ENCODE data around the gene NUTF2.
"Not testable (repeated sequence)": the region's sequence is repeated elsewhere in the genome, so short reads cannot be mapped to it uniquely, and the experiment has no call there.

NUTF2 gene

DNA sequence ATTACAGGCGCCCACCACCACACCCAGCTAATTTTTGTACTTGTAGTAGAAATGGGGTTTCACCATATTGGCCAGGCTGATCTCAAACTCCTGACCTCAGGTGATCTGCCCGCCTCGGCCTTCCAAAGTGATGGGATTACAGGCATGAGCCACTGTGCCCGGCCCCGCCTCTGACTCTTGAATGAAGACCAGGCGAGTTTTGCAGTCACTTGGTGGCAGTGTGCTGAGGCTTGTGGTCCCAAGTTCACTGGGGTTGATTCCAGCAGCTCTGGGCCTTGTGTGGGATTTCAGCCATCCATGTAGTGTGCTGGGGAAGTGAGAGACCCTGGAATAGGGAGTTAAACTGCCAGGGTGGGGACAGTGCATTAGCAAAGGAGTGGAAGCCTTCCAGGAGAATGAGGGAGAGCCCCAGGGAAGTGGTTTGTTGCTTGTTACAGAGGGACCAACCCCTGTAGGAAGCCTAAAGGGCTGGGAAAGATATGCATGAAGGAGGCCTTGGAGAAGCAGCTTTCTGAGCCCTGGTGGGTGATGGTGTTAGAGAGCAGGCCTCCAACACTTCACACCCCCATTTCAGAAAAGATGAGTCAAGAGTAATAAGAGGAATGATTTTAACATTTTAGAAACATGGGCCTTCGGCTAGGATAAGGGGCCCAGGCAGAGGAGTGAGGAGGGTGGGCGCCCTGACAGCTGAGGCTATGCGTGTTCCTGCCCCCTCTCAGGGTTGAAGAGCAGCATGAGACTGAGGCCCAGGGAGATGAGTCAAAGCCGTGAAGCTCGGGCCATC lies 60.9 kb downstream of the NUTF2 start:
- Histone ChIP-seq H3K9ac (ENCODE audit: insufficient read length) (no peak overlapping the region), H3K36me3 (ENCODE audit: insufficient read depth, low read length) (no peaks in the 10 kb centered on the region), H3K4me3 (no peak overlapping the region), H3K27ac (no peak overlapping the region), H3K9me3 (ENCODE audit: low read depth, low read length) (no peaks in the 10 kb centered on the region)
- DNase-seq (ENCODE audit: low read depth, low spot score), result no peak
- no peak for TF ChIP-seq EZH2 (IDR thresholded peaks at IDR 0.05)
- no peak for TF ChIP-seq FOXP2 (optimal IDR thresholded peaks at IDR 0.05; ENCODE audit: control extremely low read depth, extremely low read length, insufficient read depth)
- TF ChIP-seq POLR2AphosphoS5 (IDR thresholded peaks at IDR 0.05; ENCODE audit: borderline replicate concordance, low read depth, low read length), result no peak

DNA sequence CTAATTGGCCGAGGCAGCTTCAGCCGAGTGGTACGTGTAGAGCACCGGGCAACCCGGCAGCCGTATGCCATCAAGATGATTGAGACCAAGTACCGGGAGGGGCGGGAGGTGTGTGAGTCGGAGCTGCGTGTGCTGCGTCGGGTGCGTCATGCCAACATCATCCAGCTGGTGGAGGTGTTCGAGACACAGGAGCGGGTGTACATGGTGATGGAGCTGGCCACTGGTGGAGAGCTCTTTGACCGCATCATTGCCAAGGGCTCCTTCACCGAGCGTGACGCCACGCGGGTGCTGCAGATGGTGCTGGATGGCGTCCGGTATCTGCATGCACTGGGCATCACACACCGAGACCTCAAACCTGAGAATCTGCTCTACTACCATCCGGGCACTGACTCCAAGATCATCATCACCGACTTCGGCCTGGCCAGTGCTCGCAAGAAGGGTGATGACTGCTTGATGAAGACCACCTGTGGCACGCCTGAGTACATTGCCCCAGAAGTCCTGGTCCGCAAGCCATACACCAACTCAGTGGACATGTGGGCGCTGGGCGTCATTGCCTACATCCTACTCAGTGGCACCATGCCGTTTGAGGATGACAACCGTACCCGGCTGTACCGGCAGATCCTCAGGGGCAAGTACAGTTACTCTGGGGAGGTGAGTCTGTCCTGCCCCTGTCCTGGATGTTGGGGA lies 62.5 kb downstream of the NUTF2 start:
- H3K27ac ChIP-seq, result no peak overlapping the region
- no peak for TF ChIP-seq FOXP2 (optimal IDR thresholded peaks at IDR 0.05; ENCODE audit: control extremely low read depth, extremely low read length, insufficient read depth)
- no peak for TF ChIP-seq POLR2AphosphoS5 (IDR thresholded peaks at IDR 0.05; ENCODE audit: borderline replicate concordance, low read depth, low read length)
- no peak for TF ChIP-seq EZH2 (IDR thresholded peaks at IDR 0.05)
- no peak for DNase-seq (ENCODE audit: low read depth, low spot score)

DNA sequence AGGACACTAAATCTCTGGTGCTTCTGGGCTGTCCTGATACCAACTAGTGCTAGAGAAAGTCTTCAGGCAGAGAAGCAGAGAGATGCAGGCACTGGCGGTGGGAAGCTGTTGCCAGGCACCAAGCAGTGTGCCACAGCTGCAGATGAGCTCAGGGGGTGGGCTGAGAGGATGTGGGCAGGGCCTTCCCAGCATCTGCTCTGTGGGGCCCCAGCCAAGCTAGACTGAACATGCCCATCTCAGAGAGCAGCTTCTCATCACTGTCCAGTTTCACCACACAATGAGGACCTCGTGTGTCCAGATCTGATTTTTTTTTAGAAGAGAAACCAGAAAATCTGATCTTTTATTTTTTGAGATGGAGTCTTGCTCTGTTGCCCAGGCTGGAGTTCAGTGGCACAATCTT lies 63.4 kb downstream of the NUTF2 start:
- no peak overlapping the region for H3K4me3 ChIP-seq
- H3K9ac ChIP-seq (ENCODE audit: insufficient read length), result no peak overlapping the region
- no peak for DNase-seq (ENCODE audit: low read depth, low spot score)
- TF ChIP-seq FOXP2 (optimal IDR thresholded peaks at IDR 0.05; ENCODE audit: control extremely low read depth, extremely low read length, insufficient read depth) (no peak), POLR2AphosphoS5 (IDR thresholded peaks at IDR 0.05; ENCODE audit: borderline replicate concordance, low read depth, low read length) (no peak), EZH2 (IDR thresholded peaks at IDR 0.05) (no peak)
- H3K9me3 ChIP-seq (ENCODE audit: low read depth, low read length), result no peaks in the 10 kb centered on the region
- no peaks in the 10 kb centered on the region for H3K36me3 ChIP-seq (ENCODE audit: insufficient read depth, low read length)
- no peak overlapping the region for H3K27ac ChIP-seq

More for the DNA sequence above, 62.5 kb downstream of the NUTF2 start:
- Histone ChIP-seq H3K36me3 (ENCODE audit: insufficient read depth, low read length) (no peaks in the 10 kb centered on the region), H3K9me3 (ENCODE audit: low read depth, low read length) (no peaks in the 10 kb centered on the region), H3K4me3 (no peak overlapping the region), H3K9ac (ENCODE audit: insufficient read length) (no peak overlapping the region)

DNA sequence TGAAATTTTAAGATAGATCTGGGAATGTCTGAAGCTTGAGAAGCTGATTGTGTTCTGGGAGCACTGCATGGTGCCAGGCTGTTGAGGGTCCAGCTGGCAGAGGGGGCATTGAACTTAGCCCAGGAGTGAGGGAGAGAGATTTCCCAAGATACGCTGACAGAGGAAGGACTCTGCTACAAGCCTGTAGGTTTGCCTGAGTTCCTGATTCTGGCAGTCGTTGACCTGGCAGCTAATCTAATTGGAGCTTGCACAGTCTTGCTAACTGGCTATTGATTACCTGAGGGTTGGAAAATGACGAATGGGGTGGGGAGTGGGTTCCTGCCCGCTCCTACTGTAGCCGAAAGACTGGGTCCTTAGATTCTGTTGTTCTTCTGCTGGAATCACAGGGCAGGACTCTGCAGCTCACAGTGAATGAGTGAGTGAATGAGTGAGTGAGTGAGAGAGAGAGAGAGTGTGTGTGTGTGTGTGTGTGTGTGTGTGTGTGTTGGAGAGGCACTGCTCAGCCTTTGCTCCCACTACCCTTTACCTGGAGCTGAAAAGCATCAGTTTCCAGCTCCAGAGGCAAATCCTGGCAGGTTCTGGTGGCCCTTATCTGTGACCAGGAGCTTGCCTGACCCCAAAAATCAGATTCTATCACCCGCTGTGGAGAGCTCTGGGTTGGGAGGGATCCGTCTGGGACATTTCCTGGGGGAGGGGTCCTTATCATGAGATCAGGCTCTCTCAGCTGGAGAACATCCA lies 68.2 kb downstream of the NUTF2 start:
- Histone ChIP-seq H3K9me3 (ENCODE audit: low read depth, low read length) (no peaks in the 10 kb centered on the region), H3K4me3 (no peak overlapping the region), H3K9ac (ENCODE audit: insufficient read length) (no peak overlapping the region), H3K36me3 (ENCODE audit: insufficient read depth, low read length) (no peaks in the 10 kb centered on the region), H3K27ac (no peak overlapping the region)
- TF ChIP-seq FOXP2 (optimal IDR thresholded peaks at IDR 0.05; ENCODE audit: control extremely low read depth, extremely low read length, insufficient read depth) (no peak), POLR2AphosphoS5 (IDR thresholded peaks at IDR 0.05; ENCODE audit: borderline replicate concordance, low read depth, low read length) (no peak), EZH2 (IDR thresholded peaks at IDR 0.05) (no peak)
- DNase-seq (ENCODE audit: low read depth, low spot score), result no peak

DNA sequence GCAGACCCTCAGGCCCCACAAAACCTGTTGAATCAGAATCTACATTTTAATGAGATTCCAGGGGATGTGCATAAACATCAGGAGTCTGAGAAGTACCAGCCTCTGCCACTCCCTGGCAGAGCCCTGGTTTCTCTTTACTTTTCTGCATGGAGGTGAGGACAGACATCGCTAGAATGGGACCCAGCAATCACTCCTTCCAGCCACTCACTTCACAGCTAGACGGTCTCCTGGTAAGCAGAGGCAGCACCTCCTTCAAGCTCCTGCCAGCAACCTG lies 68.7 kb downstream of the NUTF2 start:
- not testable (repeated sequence) for H3K9me3 ChIP-seq (ENCODE audit: low read depth, low read length); H3K36me3 ChIP-seq (ENCODE audit: insufficient read depth, low read length); H3K27ac ChIP-seq; H3K4me3 ChIP-seq; H3K9ac ChIP-seq (ENCODE audit: insufficient read length); DNase-seq (ENCODE audit: low read depth, low spot score)

DNA sequence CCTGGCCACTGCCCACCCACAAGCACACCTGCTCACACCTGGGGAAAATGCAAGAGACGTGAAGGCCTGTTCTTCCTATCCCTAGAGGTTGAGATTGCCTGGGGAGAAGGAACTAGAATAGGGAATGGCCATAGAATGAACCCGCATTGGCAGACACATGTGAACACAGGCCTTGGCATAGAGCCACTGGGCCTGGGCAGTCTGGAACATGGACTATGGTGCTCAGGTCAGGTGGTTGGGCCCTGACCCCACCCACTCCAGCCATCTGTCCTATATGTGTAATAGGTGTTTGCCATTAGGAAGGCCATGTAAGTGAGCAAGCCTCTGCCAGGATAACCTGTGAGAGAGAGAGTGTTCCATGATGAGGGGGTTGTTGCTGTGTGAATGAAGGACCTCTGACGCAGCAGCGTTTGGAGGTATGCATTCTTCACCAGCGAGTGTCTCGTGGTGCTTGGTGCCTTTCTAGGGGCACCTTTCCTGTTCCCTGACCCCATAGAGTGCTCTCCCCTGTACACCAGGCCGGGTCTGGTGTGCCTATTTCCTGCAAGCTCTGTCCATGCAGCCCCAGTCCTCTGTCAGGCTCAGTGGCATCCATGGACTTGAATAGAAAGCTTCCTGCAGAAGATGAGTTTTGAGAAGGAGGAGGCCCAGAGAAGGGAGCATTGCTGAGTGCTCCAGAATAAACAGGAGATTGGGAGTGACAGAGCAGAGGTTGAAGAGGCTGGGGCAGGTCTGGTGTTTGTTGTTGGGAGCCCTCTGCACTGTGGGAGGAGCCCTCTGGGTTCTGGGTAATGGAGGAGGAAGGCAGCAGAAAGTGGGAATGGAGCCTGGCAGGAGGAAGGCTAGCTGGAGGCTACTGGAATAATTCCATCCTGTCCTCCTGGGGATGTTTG lies 69.3 kb downstream of the NUTF2 start:
- no peaks in the 10 kb centered on the region for H3K36me3 ChIP-seq (ENCODE audit: insufficient read depth, low read length)
- no peaks in the 10 kb centered on the region for H3K9me3 ChIP-seq (ENCODE audit: low read depth, low read length)
- no peak for DNase-seq (ENCODE audit: low read depth, low spot score)
- TF ChIP-seq EZH2 (IDR thresholded peaks at IDR 0.05) (no peak), FOXP2 (optimal IDR thresholded peaks at IDR 0.05; ENCODE audit: control extremely low read depth, extremely low read length, insufficient read depth) (no peak), POLR2AphosphoS5 (IDR thresholded peaks at IDR 0.05; ENCODE audit: borderline replicate concordance, low read depth, low read length) (no peak)
- H3K4me3 ChIP-seq, result no peak overlapping the region
- no peak overlapping the region for H3K9ac ChIP-seq (ENCODE audit: insufficient read length)
- no peak overlapping the region for H3K27ac ChIP-seq

- no peaks in the 10 kb centered on the region for H3K36me3 ChIP-seq (ENCODE audit: insufficient read depth, low read length)
- H3K9ac ChIP-seq (ENCODE audit: insufficient read length), result no peak overlapping the region
- H3K27ac ChIP-seq, result no peak overlapping the region
- H3K9me3 ChIP-seq (ENCODE audit: low read depth, low read length), result no peaks in the 10 kb centered on the region
- no peak for DNase-seq (ENCODE audit: low read depth, low spot score)
- TF ChIP-seq POLR2AphosphoS5 (IDR thresholded peaks at IDR 0.05; ENCODE audit: borderline replicate concordance, low read depth, low read length) (no peak), FOXP2 (optimal IDR thresholded peaks at IDR 0.05; ENCODE audit: control extremely low read depth, extremely low read length, insufficient read depth) (no peak), EZH2 (IDR thresholded peaks at IDR 0.05) (no peak)
- H3K4me3 ChIP-seq, result no peak overlapping the region
Observed at GRCh38 chr16:67917140-67917851, 70.6 kb downstream of the NUTF2 start.

Measured in SK-N-MC (cell line).